ENCODE data around the gene NAP1L4. TPM values are rescaled to one million over a fixed set of nuclear protein-coding genes. Genes with fewer than 3 reads are reported as not detected.

NAP1L4 gene
- total RNA-seq, 1 experiment from 2014 or later: 144 TPM

GRCh38 chr11:2921261-2921660 lies 70.9 kb downstream of the NAP1L4 start:
- H3K9me3 ChIP-seq (ENCODE audit: control insufficient read depth in 1 of 2, insufficient read depth in 1 of 2, low read depth in 1 of 2, low read length in 2 of 2): no peaks in the 10 kb centered on the region
- POLR2A ChIA-PET: interaction anchor here (4.0 kb wide), 1 partner anchor 8 kb away, joined by 19 read pairs; the partner anchor contains the start of gene PHLDA2
- H3K27me3 ChIP-seq (ENCODE audit: insufficient read depth, low read length): no peaks in the 10 kb centered on the region
- DNase-seq (ENCODE audit: low read depth, low spot score): no peak
- peaks cover 11 to 21% of the 10 kb centered on the region in 2 experiments for H3K4me1 ChIP-seq (ENCODE audit: control insufficient read depth in 1 of 2, insufficient read depth in 2 of 2, low read length in 2 of 2)
- H3K4me3 ChIP-seq (replicated peaks in 1 of 2; ENCODE audit: low read depth in 1 of 2, low read length in 2 of 2): no peak overlapping the region
- no peak overlapping the region for H3K27ac ChIP-seq (ENCODE audit: low read depth, low read length)
- H2AFZ ChIP-seq (ENCODE audit: low read depth, low read length, poor library complexity, severe bottlenecking): no peak overlapping the region
- no peak overlapping the region for H3K4me2 ChIP-seq (ENCODE audit: low read length)
- no peaks in the 10 kb centered on the region for H3K9me2 ChIP-seq (ENCODE audit: insufficient read depth)
- TF ChIP-seq ZBTB33 (IDR thresholded peaks at IDR 0.05; ENCODE audit: extremely low read depth, insufficient replicate concordance, low read length) (no peak), EGR1 (IDR thresholded peaks at IDR 0.05; ENCODE audit: low read depth) (no peak), CBX3 (IDR thresholded peaks at IDR 0.05; ENCODE audit: low read depth) (no peak), CTCF (IDR thresholded peaks at IDR 0.05 in 2 of 3, conservative IDR thresholded peaks at IDR 0.05 in 1 of 3; ENCODE audit: borderline replicate concordance in 1 of 3, insufficient read depth in 1 of 3, low read depth in 2 of 3, low read length in 2 of 3) (no peak), POLR2A (IDR thresholded peaks at IDR 0.05; ENCODE audit: borderline replicate concordance, extremely low read depth, insufficient read depth, insufficient read length) (no peak), EZH2phosphoT487 (IDR thresholded peaks at IDR 0.05; ENCODE audit: borderline replicate concordance) (no peak), JUND (IDR thresholded peaks at IDR 0.05) (no peak), MAX (IDR thresholded peaks at IDR 0.05) (no peak), ZNF274 (IDR thresholded peaks at IDR 0.05; ENCODE audit: low read depth, low read length) (no peak), FOSL1 (IDR thresholded peaks at IDR 0.05; ENCODE audit: low read depth) (no peak), ZFX (IDR thresholded peaks at IDR 0.05) (no peak), YY1 (IDR thresholded peaks at IDR 0.05; ENCODE audit: extremely low read depth, insufficient replicate concordance, low read depth, low read length) (no peak)
- H3K79me2 ChIP-seq (ENCODE audit: insufficient read depth, low read length): peaks cover 1% of the 10 kb centered on the region; the same call in 1 of the 2 replicates
- BruUV-seq (replicated peaks): no TSS peak
- RAD21 ChIA-PET (ENCODE audit: low non-redundant PET in 1 of 2, low total read pairs in 2 of 2, uncharacterized antibody in 2 of 2, unreplicated experiment in 2 of 2): no interaction called here
- H3K9ac ChIP-seq (ENCODE audit: low read length): no peak overlapping the region
- CTCF ChIA-PET: no interaction called here
- no peaks in the 10 kb centered on the region for H4K20me1 ChIP-seq (ENCODE audit: insufficient read depth)
- intact Hi-C loops (cut with micrococcal nuclease): no loop called here
- H3K36me3 ChIP-seq (ENCODE audit: control insufficient read depth in 1 of 2, insufficient read depth in 2 of 2, low read length in 2 of 2): no peaks in the 10 kb centered on the region
- ATAC-seq: no peak

Data from HCT116 (cell line).